Measurements from ENCODE around the gene LRRC66. TPM values are rescaled to one million over a fixed set of nuclear protein-coding genes. Genes with fewer than 3 reads are reported as not detected.

The LRRC66 gene
- total RNA-seq, 1 donor from 2014 or later = 1.2 TPM

DNA sequence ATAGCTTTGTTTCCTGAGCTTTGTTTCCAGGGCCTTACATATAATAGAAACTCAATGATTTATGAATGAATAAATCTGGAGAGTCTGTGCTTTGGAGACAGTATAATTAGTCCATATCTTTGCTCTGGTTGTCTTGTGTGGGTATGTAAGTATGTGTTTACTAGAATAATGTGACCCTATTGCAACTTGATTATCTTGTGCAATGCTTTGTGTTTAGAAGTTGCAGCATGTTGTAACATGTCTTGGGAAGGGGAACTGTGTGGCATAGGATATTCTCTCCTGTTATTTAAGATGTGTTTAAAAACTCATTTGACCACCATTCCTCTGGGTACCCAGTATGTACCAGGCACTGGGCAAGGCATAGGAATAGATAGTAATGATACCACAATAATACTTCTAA, 37.0 kb upstream of the LRRC66 start:
- DNase-seq (ENCODE audit: extremely low spot score in 2 of 2) = no peak
- Histone ChIP-seq H3K4me1 (peaks cover 21% of the 10 kb centered on the region), H3K27ac (no peak overlapping the region), H3K9me3 (no peaks in the 10 kb centered on the region), H3K36me3 (no peaks in the 10 kb centered on the region), H3K4me3 (no peak overlapping the region), H3K27me3 (no peaks in the 10 kb centered on the region)
- intact Hi-C loops (cut with DNase I) = no loop called here
- TF ChIP-seq, protein P1, sequence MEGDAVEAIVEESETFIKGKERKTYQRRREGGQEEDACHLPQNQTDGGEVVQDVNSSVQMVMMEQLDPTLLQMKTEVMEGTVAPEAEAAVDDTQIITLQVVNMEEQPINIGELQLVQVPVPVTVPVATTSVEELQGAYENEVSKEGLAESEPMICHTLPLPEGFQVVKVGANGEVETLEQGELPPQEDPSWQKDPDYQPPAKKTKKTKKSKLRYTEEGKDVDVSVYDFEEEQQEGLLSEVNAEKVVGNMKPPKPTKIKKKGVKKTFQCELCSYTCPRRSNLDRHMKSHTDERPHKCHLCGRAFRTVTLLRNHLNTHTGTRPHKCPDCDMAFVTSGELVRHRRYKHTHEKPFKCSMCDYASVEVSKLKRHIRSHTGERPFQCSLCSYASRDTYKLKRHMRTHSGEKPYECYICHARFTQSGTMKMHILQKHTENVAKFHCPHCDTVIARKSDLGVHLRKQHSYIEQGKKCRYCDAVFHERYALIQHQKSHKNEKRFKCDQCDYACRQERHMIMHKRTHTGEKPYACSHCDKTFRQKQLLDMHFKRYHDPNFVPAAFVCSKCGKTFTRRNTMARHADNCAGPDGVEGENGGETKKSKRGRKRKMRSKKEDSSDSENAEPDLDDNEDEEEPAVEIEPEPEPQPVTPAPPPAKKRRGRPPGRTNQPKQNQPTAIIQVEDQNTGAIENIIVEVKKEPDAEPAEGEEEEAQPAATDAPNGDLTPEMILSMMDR (IDR thresholded peaks at IDR 0.05) = no peak
- TF ChIP-seq POLR2A (IDR thresholded peaks at IDR 0.05) (no peak), POLR2AphosphoS5 (IDR thresholded peaks at IDR 0.05; ENCODE audit: insufficient read depth in 1 of 2, low read depth in 1 of 2) (no peak)

DNA sequence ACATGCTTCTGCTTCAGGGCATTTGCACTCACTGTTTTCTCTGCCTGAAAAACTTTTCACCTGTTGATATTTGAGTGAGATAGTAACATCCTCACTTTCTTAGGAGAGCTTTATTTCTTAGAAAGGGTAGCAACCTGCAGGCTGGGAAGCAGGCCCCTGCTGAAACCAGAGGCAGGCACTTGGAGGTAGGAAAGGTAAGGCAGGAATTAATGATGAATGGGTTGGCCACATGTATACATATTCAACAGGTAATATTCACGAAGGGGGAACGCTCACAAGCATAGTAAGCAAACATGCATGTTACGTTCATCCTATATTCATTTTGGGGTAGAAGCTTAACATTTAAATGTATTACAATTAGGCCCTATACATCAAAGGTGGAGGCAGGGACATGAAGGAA, 34.1 kb upstream of the LRRC66 start:
- Histone ChIP-seq H3K4me3 (no peak overlapping the region), H3K4me1 (peaks cover 36% of the 10 kb centered on the region), H3K36me3 (no peaks in the 10 kb centered on the region), H3K9me3 (no peaks in the 10 kb centered on the region), H3K27ac (no peak overlapping the region), H3K27me3 (no peaks in the 10 kb centered on the region)
- DNase-seq (ENCODE audit: extremely low spot score in 2 of 2) = no peak
- TF ChIP-seq, protein P1 (IDR thresholded peaks at IDR 0.05) = no peak
- no peak for TF ChIP-seq POLR2AphosphoS5 (IDR thresholded peaks at IDR 0.05; ENCODE audit: insufficient read depth in 1 of 2, low read depth in 1 of 2)
- TF ChIP-seq POLR2A (IDR thresholded peaks at IDR 0.05) = no peak
- intact Hi-C loops (cut with DNase I) = no loop called here

DNA sequence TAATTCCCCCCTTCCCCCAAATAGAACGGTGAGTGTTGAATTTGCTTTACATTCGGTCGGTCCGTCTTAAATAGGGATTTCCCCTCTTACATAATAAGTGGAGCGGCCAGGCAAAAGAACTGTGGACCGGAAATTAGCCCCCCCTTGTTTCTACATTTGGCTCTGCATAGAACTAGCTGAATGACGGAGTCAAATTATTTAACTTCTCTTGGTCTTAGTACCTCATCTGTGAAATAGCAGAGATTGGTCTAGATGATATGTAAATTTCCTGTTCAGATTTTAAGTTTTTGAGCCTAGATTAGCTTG, 32.3 kb upstream of the LRRC66 start:
- peak overlapping the region; percentile 56 to 70 for H3K4me3 ChIP-seq
- DNase-seq (ENCODE audit: extremely low spot score in 2 of 2) = no peak
- TF ChIP-seq POLR2A (IDR thresholded peaks at IDR 0.05) (no peak), POLR2AphosphoS5 (IDR thresholded peaks at IDR 0.05; ENCODE audit: insufficient read depth in 1 of 2, low read depth in 1 of 2) (no peak)
- TF ChIP-seq, protein P1 (IDR thresholded peaks at IDR 0.05) = no peak
- intact Hi-C loops (cut with DNase I) = no loop called here
- no peaks in the 10 kb centered on the region for H3K36me3 ChIP-seq
- peaks cover 25% of the 10 kb centered on the region for H3K4me1 ChIP-seq
- no peaks in the 10 kb centered on the region for H3K9me3 ChIP-seq
- H3K27me3 ChIP-seq = no peaks in the 10 kb centered on the region
- H3K27ac ChIP-seq = peak overlapping the region; percentile 75

DNA sequence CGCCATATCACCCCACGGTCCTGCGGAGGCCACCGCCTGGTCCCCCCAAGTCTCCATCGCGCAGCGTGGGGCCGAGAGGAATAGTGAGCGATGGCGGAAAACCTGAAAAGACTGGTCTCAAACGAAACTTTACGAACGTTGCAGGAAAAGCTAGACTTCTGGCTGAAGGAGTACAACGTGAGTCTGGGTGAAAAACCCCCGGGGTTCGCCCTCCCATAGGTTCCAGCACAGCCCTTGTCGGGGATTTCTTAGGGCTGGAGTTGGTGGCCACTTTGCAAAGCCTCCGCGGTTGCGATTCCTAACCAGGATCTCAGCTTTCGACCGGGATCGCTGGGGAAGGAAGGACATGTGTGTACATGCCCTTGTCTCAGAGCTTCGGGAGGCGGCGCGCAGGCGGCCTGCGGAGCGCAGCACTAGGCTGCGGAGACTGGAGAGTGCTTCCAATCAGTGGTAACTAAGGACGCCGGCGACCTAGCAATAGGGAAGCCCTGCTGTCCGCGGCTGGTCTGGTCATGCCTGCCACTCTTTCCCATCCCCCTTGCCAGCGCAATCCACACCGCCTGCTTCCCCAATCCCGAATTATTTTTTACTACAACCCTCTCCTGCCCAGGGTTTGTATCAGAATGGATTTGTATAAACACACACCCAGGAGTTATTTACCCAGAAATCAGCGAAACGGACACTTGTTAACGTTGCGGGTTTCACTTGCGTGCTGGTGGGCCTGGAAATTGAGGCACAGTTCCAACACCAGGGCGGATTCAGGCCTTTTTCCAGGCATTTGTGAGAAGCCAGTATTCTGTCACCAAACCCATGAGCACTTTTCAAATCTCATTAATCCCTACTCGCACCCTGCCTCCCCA, 31.7 kb upstream of the LRRC66 start:
- Histone ChIP-seq H3K27me3 (no peaks in the 10 kb centered on the region), H3K4me3 (peak overlapping the region; percentile 56 to 70), H3K36me3 (no peaks in the 10 kb centered on the region), H3K27ac (peak overlapping the region; percentile 75), H3K4me1 (peaks cover 25% of the 10 kb centered on the region), H3K9me3 (no peaks in the 10 kb centered on the region)
- intact Hi-C loops (cut with DNase I) = no loop called here
- TF ChIP-seq, protein P1 (IDR thresholded peaks at IDR 0.05) = no peak
- TF ChIP-seq POLR2AphosphoS5 (IDR thresholded peaks at IDR 0.05; ENCODE audit: insufficient read depth in 1 of 2, low read depth in 1 of 2) = peak; percentile 25 to 69
- no peak for TF ChIP-seq POLR2A (IDR thresholded peaks at IDR 0.05)
- peak in 1 of 2 donors; percentile 89 for DNase-seq (ENCODE audit: extremely low spot score in 2 of 2)

DNA sequence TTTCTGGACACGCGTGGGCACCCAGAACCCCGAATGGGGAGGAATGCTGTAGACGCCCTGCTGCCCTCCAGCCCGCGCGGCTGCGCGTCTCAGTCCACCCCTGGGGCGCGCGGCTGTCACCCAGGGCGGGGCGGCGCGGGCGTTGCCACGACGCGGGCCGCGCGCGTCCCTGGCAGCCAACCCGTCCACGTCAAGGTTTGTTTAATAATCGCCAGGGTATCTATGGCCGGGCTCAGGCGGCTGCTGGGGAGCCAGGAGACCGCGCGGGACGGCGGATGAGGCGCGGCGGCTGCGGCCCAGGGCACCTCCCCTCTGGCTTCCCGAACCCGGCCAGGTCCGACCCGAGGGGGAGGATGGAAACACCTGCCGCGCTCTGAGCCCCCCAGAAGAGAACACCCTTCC, 31.1 kb upstream of the LRRC66 start, which contains the start of gene SPATA18:
Gene SPATA18 (plus strand): TSS at position 92 of the 402 bp plus-strand sequence. CDS start 401 bp downstream, outside the sequence.
- no peaks in the 10 kb centered on the region for H3K27me3 ChIP-seq
- peaks cover 25% of the 10 kb centered on the region for H3K4me1 ChIP-seq
- peak within 1 kb of the TSS; percentile 56 to 70 for H3K4me3 ChIP-seq
- peak within 1 kb of the TSS; percentile 75 for H3K27ac ChIP-seq
- DNase-seq (ENCODE audit: extremely low spot score in 2 of 2) = no peak
- H3K36me3 ChIP-seq = no peaks in the 10 kb centered on the region
- no peaks in the 10 kb centered on the region for H3K9me3 ChIP-seq
- intact Hi-C loops (cut with DNase I) = no loop called here
- TF ChIP-seq POLR2A (IDR thresholded peaks at IDR 0.05) (no peak), POLR2AphosphoS5 (IDR thresholded peaks at IDR 0.05; ENCODE audit: insufficient read depth in 1 of 2, low read depth in 1 of 2) (no peak)
- TF ChIP-seq, protein P1 (IDR thresholded peaks at IDR 0.05) = no peak

Data from vagina (tissue), 2 donors.